GM12878 (cell line): ENCODE data around the gene CYBC1. TPM values are rescaled to one million over a fixed set of nuclear protein-coding genes. Genes with fewer than 3 reads are reported as not detected.

Experiments
- ATAC-seq: fragments of 200-7000 bp; cut with Tn5 transposase; 3 replicates; pipeline ENCODE4 v1.9.1; 2020; ENCODE audit warnings: mild to moderate bottlenecking, moderate library complexity
- BruUV-seq: library from RNA; stranded (reverse); fragments of 400-500 nt; replicated peaks from 2 replicates; lab custom pipeline; 2021; lab: Mats Ljungman, UMichigan
- CTCF ChIA-PET: fragments of 300-600 bp; sonication (Branson Sonifier 250); formaldehyde crosslinking; extraction: SDS; loops from one replicate; lab custom pipeline; 2021; ENCODE audit warnings: inconsistent platforms; lab: Yijun Ruan, JAX
- POLR2A ChIA-PET: fragments of 350-600 bp; formaldehyde crosslinking; extraction: SDS; loops from one replicate; lab custom pipeline; 2021; ENCODE audit warnings: inconsistent platforms; lab: Charles Lee
- RAD21 ChIA-PET: fragments of 300-600 bp; sonication (Branson Sonifier 250); formaldehyde crosslinking; loops from one replicate; lab custom pipeline; 2023; ENCODE audit warnings: antibody characterized with exemption; ENCODE audit not compliant: unreplicated experiment; lab: Charles Lee
- SMC1A ChIA-PET: fragments of 300-600 bp; sonication (Branson Sonifier 250); formaldehyde crosslinking; loops from one replicate; lab custom pipeline; 2023; ENCODE audit not compliant: unreplicated experiment, uncharacterized antibody; lab: Charles Lee
- DNase-seq: peaks from one replicate; pipeline ENCODE4 v3.0.0-alpha.2; 2011; ENCODE audit warnings: low read depth, low spot score
- FAIRE-seq: peaks from 3 replicates; lab custom pipeline; 2011; peaks lifted over from hg19 to GRCh38; lab: Jason Lieb, UNC
- H2AFZ ChIP-seq: 2 replicates; pipeline ENCODE4 v1.6.0; 2011; ENCODE audit warnings: low read depth, low read length, control low read depth; ENCODE audit not compliant: control insufficient read depth
- H3K27ac ChIP-seq: 2 replicates; pipeline ENCODE4 v1.5.1; 2011; ENCODE audit warnings: control low read depth; ENCODE audit not compliant: control insufficient read depth, insufficient read depth
- H3K27me3 ChIP-seq, 2 experiments: replicated peaks in 1 of 2; 2 replicates each; pipeline versions ENCODE4 v1.6.0 to v1.6.1; 2011; ENCODE audit warnings: low read length in 1 of 2; ENCODE audit not compliant: control insufficient read depth in 2 of 2, insufficient read depth in 2 of 2
- H3K36me3 ChIP-seq, 2 experiments: 2 replicates each; pipeline ENCODE4 v1.5.1; 2011; ENCODE audit warnings: low read length in 1 of 2; ENCODE audit not compliant: control insufficient read depth in 2 of 2, insufficient read depth in 2 of 2
- H3K4me1 ChIP-seq: 2 replicates; pipeline ENCODE4 v1.6.1; 2011; ENCODE audit warnings: mild to moderate bottlenecking, low read length, moderate library complexity, mixed read lengths; ENCODE audit not compliant: control insufficient read depth, insufficient read depth
- H3K4me2 ChIP-seq: 2 replicates; pipeline ENCODE4 v1.6.0; 2011; ENCODE audit warnings: control low read depth; ENCODE audit not compliant: control insufficient read depth, insufficient read depth
- H3K4me3 ChIP-seq: fragments of 200-600 bp; sonication (generic); 2 replicates; pipeline ENCODE4 v1.5.1; 2016
- H3K79me2 ChIP-seq: 2 replicates; pipeline ENCODE4 v1.6.0; 2011; ENCODE audit warnings: low read length; ENCODE audit not compliant: control insufficient read depth, insufficient read depth
- H3K9ac ChIP-seq: 2 replicates; pipeline ENCODE4 v1.8.0; 2011; ENCODE audit warnings: low read length, control low read depth, mixed read lengths; ENCODE audit not compliant: control insufficient read depth, insufficient read depth
- H3K9me3 ChIP-seq: replicated peaks from 3 replicates; pipeline ENCODE4 v1.5.1; 2011; ENCODE audit warnings: mild to moderate bottlenecking, low read length; ENCODE audit not compliant: control insufficient read depth, insufficient read depth
- H4K20me1 ChIP-seq: 2 replicates; pipeline ENCODE4 v1.6.0; 2011; ENCODE audit not compliant: control insufficient read depth, insufficient read depth
- BRCA1 ChIP-seq: IDR thresholded peaks from 2 replicates; pipeline ENCODE4 v1.6.1; 2011; ENCODE audit warnings: low read depth, low read length, improper control_type of control experiment
- E2F4 ChIP-seq: IDR thresholded peaks from 2 replicates; pipeline ENCODE4 v1.6.1; 2012; ENCODE audit warnings: low read depth, low read length, improper control_type of control experiment
- ETV6 ChIP-seq, 2 experiments: fragments of 450-650 bp in 1 of 2; IDR thresholded peaks in 1 of 2; conservative IDR thresholded peaks in 1 of 2; 2 replicates each; pipeline ENCODE4 v1.6.1; 2014; ENCODE audit warnings: antibody characterized with exemption in 1 of 2, borderline replicate concordance in 1 of 2, low read depth in 1 of 2, mild to moderate bottlenecking in 1 of 2, moderate library complexity in 1 of 2
- FOXK2 ChIP-seq: fragments of 450-650 bp; IDR thresholded peaks from 2 replicates; pipeline ENCODE4 v1.6.1; 2017; ENCODE audit warnings: mild to moderate bottlenecking, moderate library complexity
- FOXM1 ChIP-seq: IDR thresholded peaks from 2 replicates; pipeline ENCODE4 v1.6.1; 2012; ENCODE audit warnings: low read depth, mild to moderate bottlenecking, inconsistent platforms, low read length, moderate library complexity
- HDGF ChIP-seq: fragments of 450-650 bp; IDR thresholded peaks from 2 replicates; pipeline ENCODE4 v1.6.1; 2016; ENCODE audit warnings: antibody characterized with exemption
- IRF3 ChIP-seq: fragments of 450-650 bp; IDR thresholded peaks from 2 replicates; pipeline ENCODE4 v1.6.1; 2014; ENCODE audit warnings: mild to moderate bottlenecking
- LARP7 ChIP-seq: fragments of 450-650 bp; IDR thresholded peaks from 2 replicates; pipeline ENCODE4 v1.6.1; 2017; ENCODE audit warnings: mild to moderate bottlenecking
- MXI1 ChIP-seq: fragments of 150-350 bp; IDR thresholded peaks from 2 replicates; pipeline ENCODE4 v1.6.1; 2011; ENCODE audit warnings: low read depth, mild to moderate bottlenecking, inconsistent platforms, low read length, improper control_type of control experiment
- MYB ChIP-seq: fragments of 150-350 bp; IDR thresholded peaks from 2 replicates; pipeline ENCODE4 v1.6.1; 2014; ENCODE audit warnings: mild to moderate bottlenecking, low read depth, low read length, borderline replicate concordance
- NFYA ChIP-seq: IDR thresholded peaks from 2 replicates; pipeline ENCODE4 v1.6.1; 2011; ENCODE audit warnings: low read depth, mild to moderate bottlenecking, low read length, improper control_type of control experiment, borderline replicate concordance
- NFYB ChIP-seq: IDR thresholded peaks from 2 replicates; pipeline ENCODE4 v1.6.1; 2011; ENCODE audit warnings: low read depth, mild to moderate bottlenecking, low read length, improper control_type of control experiment, moderate library complexity; ENCODE audit not compliant: insufficient read depth
- RB1 ChIP-seq: fragments of 450-650 bp; formaldehyde crosslinking; IDR thresholded peaks from 2 replicates; pipeline ENCODE4 v1.6.1; 2017; ENCODE audit warnings: mild to moderate bottlenecking, borderline replicate concordance
- RELA ChIP-seq: fragments of 450-650 bp; IDR thresholded peaks from 2 replicates; pipeline ENCODE4 v1.8.0; 2014; ENCODE audit warnings: borderline replicate concordance; ENCODE audit not compliant: partially characterized antibody
- STAT1 ChIP-seq: fragments of 450-650 bp; conservative IDR thresholded peaks from 2 replicates; pipeline ENCODE4 v1.6.1; 2014; ENCODE audit warnings: antibody characterized with exemption, mild to moderate bottlenecking
- SUPT20H ChIP-seq: IDR thresholded peaks from 2 replicates; pipeline ENCODE4 v1.6.1; 2011; ENCODE audit warnings: low read depth, mild to moderate bottlenecking, low read length, moderate library complexity, borderline replicate concordance; ENCODE audit not compliant: control insufficient read depth
- ZNF274 ChIP-seq: IDR thresholded peaks from one replicate; pipeline ENCODE4 v1.8.0; 2011; ENCODE audit not compliant: insufficient read length, insufficient read depth
- WGBS: methylation state at CpG from one replicate; pipeline ENCODE4 v1.1.6; 2016; ENCODE audit warnings: low lambda C conversion rate; ENCODE audit not compliant: insufficient replicate concordance, insufficient coverage; ENCODE audit errors: missing lambda C conversion rate; 5-methylcytosine and 5-hydroxymethylcytosine counted together
- in situ Hi-C: fragments of 300-500 bp; cut with MboI; formaldehyde crosslinking; loops from 9 replicates; pipeline ENCODE4 v1.14.3; 2018; ENCODE audit warnings: mixed read lengths
- intact Hi-C: fragments of 100-400 bp; cut with micrococcal nuclease; formaldehyde crosslinking; loops from one replicate; pipeline ENCODE4 v1.14.2; 2022; ENCODE audit not compliant: unreplicated experiment
- polyA plus RNA-seq, 11 experiments: library from polyadenylated mRNA; depleted of rRNA in 4 of 11; unstranded in 6 of 11; stranded (reverse) in 5 of 11; fragments of >200 nt; fragmentation: Nextera tagmentation in 4 of 11; fragmentation: Illumina TruSeq in 1 of 11; extraction: Ambion mirVana in 4 of 11; extraction: Trizol in 1 of 11; gene quantifications; 1 replicate in 1 of 11; 2 replicates in 10 of 11; pipeline versions ENCODE4 v1.2.1 to v1.2.3, GENCODE V29; 2011 to 2016; ENCODE audit warnings: inconsistent platforms in 2 of 11, missing spikeins in 2 of 11, low read depth in 1 of 11
- total RNA-seq, 4 experiments: library from RNA; depleted of rRNA in 3 of 4; stranded (reverse); fragments of >200 nt in 3 of 4; fragmentation: Illumina TruSeq in 1 of 4; extraction: Trizol in 1 of 4; gene quantifications; 2 replicates each; pipeline versions ENCODE4 v1.2.1 to v1.2.3, GENCODE V29; 2013 to 2021

The CYBC1 gene
- total and polyA plus RNA-seq, 10 of the 15 experiments (the other 5 are each of a cell fraction or from before 2014, with no cell fraction given) = 4.2 to 162 (median 133) TPM

GRCh38 chr17:82463391-82463790 is 12.8 kb upstream of the CYBC1 start (continued):
- TF ChIP-seq IRF3 (no peak), ETV6 (conservative IDR thresholded peaks at IDR 0.05 in 1 of 2, IDR thresholded peaks at IDR 0.05 in 1 of 2; ENCODE audit: borderline replicate concordance in 1 of 2, low read depth in 1 of 2) (no peak)

- Histone ChIP-seq H3K9me3 (no peaks in the 10 kb centered on the region), H3K4me3 (no peak overlapping the region), H4K20me1 (no peaks in the 10 kb centered on the region; the same call in 1 of the 2 replicates), H3K9ac (no peak overlapping the region)
- RAD21 ChIA-PET = no interaction called here
- TF ChIP-seq MYB = no peak
- no peak for TF ChIP-seq E2F4
- no peak for TF ChIP-seq FOXM1
- TF ChIP-seq ZNF274 = no peak
- TF ChIP-seq HDGF = no peak
- TF ChIP-seq LARP7 = no peak
- TF ChIP-seq RELA = no peak
- no peak for TF ChIP-seq NFYA
- no peak for TF ChIP-seq STAT1
- TF ChIP-seq NFYB = no peak
- TF ChIP-seq RB1 = no peak
- no peak for TF ChIP-seq BRCA1
- no peak for TF ChIP-seq FOXK2
- TF ChIP-seq ETV6 (conservative IDR thresholded peaks at IDR 0.05 in 1 of 2, IDR thresholded peaks at IDR 0.05 in 1 of 2; ENCODE audit: borderline replicate concordance in 1 of 2, low read depth in 1 of 2) = no peak
- TF ChIP-seq SUPT20H = no peak
- TF ChIP-seq MXI1 = no peak
- TF ChIP-seq, all 136 proteins: peak for 0
- FAIRE-seq = no peak
- Histone ChIP-seq H3K27me3 (no peaks in the 10 kb centered on the region), H3K79me2 (peaks cover 10% of the 10 kb centered on the region), H3K27ac (no peak overlapping the region), H3K4me2 (no peak overlapping the region), H2AFZ (no peak overlapping the region), H3K36me3 (peaks cover 17 to 50% of the 10 kb centered on the region in 2 experiments), H3K4me1 (peaks cover 6% of the 10 kb centered on the region)
- SMC1A ChIA-PET = no interaction called here
- intact Hi-C loops = no loop called here
- WGBS = 93% methylated on average over 10 of the region's 10 CpGs
- ATAC-seq = no peak
- POLR2A ChIA-PET = no interaction called here
- BruUV-seq = no TSS peak
- no peak for DNase-seq
- CTCF ChIA-PET = interaction anchor here (1.5 to 2.5 kb wide), 2 partner anchors 92 to 104 kb away, joined by 3 to 7 read pairs; no protein-coding TSS in a partner anchor
- in situ Hi-C loops = no loop called here
These were observed 11.4 kb upstream of the CYBC1 start for GRCh38 chr17:82461827-82462524.
